NCI-H2196 (cell line): ENCODE results near the gene LASP1NB.
A peak's percentile ranks its signal among the peaks of the same experiment; 100 is the strongest.

Experiments used
- DNase-seq: peaks from one replicate; lab custom pipeline; 2025; ENCODE audit not compliant: unreplicated experiment; lab: John Stamatoyannopoulos, UW

Gene LASP1NB

GRCh38 chr17:38925263-38925995 lies at the start of gene LASP1NB:
Gene LASP1NB (plus strand): TSS chr17:38925614.
- DNase-seq: no peak

- peak; percentile 29 for DNase-seq
These were observed 48.1 kb upstream of the LASP1NB start for GRCh38 chr17:38877130-38877851.

- DNase-seq: peak; percentile 5
These were observed 45.3 kb upstream of the LASP1NB start for GRCh38 chr17:38879878-38880665.

DNA sequence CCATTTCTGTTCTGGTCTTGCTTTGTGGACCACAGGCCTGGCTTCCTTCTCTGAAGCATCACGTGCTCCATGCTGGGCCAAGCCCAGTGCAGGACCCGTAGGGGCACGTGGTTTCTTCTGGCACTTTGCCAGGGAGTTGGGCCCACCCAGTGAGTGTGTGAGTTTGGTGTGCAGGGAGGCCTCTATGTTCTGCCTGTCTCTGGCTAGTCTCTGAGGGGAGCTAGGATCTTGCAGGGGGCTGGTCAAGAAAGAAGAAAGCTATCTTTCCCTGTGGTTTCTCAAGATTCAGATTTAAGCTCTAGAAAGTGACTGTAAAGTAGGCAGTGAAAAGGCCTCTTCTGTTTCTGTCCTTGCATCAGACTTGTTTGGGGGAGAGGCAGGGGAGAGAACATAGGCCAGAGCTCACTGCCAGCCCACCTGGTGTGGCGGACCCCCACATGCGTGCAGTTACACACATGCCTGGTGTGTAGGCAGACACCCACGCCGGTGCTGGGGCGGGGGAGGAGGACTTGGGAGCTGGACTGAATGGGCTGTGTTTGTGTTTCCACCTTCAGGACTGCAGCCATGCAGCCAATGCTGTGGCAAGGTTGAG lies 43.7 kb upstream of the LASP1NB start:
- DNase-seq: no peak

DNA sequence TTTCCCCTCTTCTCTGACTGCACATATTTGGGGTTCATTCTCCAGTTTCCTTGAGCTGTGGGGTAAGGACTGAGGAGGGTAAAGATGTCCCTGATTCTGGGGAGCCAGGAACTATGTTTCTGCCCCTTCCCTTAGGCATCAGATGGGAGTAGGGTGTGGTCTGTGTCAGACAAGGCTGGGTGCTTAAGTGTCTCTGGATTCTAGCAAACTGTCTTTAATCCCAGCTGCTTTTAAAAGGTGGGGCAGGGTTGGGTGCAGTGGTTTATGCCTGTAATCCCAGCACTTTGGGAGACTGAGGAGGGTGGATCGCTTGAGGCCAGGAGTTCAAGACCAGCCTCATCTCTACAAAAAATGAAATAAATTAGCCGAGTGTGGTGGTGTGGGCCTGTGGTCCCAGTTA lies 42.5 kb upstream of the LASP1NB start:
- no peak for DNase-seq

DNA sequence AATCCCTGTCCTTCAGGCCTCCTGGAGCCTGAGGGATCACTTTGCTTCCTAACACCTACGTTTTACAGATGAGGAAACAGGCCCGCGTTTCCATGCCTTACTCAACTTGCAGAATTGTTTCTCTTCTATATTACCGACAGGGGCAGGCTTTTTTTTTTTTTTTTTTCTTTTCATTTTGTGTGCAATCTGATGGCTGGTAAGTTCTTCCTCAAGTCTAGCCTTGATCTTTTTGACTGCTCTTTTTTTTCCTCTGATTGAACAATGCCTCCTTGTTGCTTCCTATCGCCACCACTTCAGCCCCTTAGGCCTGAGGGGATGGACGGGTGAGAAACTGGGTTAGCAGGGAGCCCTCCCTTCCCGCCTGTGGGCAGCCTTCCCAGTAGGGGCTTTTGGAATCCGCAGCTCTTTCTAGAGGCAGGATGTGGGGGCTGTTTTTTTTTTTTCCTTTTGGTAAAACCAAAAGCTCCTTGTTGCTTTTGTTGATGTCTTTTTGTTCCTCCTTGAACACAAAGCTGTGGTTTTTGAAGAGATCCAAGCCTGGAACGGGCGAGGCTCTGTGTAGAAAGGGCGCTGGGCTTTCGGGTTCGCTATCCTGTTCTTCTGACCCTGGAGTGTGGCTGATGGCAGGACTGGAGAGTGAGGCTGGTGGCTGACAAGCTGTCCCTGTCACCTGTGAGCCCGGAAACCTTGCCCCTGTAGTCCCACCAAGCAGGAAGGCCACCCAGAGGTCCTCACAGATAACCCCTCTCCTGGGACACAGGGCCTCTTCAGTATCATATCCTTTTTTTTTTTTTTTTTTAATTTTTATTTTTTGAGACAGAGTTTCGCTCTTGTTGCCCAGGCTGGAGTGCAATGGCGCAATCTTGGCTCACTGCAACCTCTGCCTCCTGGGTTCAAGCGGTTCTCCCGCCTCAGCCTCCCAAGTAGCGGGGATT lies 41.6 kb upstream of the LASP1NB start:
- no peak for DNase-seq

GRCh38 chr17:38885044-38885727 lies 40.2 kb upstream of the LASP1NB start:
- DNase-seq: no peak

DNA sequence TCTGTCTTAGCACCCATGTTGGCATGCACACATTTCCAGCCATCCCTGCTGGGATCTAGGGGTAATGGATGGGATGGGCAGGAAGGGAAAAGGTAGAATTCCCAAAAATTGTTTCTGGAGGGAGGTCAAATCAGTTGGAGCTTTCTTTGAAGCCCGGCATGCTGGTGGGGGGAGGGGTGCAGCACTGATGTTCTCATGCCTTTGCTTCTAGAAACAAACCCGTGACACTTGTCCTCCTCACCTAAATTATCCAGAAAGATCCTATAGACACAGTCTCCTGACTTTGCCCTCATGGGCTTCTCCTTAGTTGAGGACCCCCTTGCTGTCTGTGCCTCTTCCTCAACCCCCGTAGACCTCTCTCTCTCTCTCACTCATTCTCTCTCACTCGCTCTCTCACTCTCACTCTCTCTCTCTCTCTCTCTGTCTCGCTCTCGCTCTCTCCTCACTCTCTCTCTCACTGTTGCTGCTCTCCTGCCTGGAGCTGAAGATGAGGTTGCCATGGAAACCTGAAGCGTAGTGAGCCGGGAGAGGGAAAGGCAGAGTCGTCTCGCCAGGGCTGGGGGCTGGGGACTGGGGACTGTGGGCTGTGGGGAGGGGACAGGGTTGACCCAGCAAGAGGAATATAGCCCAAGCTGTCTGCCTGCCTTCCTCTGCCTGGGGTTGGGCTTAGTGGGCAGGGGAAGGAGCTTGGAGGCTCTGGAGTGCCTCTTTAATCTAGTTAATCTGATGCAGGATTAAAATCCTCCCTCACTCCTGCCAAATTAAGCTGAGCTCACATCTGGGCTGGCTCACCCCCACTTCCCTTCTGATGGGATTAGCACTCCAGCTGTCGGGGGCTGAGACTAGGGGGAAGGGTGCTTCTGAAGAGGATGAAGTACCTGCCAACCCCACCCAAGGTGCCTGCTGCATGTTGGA lies 39.4 kb upstream of the LASP1NB start:
- no peak for DNase-seq

DNA sequence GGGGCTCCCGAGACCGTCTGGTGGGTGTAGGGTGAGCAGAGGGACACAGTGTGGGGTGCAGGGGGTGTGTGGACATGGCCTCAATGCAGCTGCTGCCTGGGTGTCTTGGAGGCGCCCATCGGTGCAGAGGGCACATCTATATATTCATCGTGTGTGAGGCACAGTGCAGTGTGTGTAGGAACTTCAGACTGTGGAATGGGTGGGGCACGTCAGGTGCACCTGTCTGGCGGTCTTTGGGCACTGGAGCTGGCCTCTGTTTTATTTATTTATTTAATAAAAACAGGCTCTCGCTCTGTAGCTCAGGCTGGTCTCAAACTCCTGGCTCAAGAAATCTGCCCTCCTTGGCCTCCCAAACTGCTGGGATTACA lies 38.8 kb upstream of the LASP1NB start:
- no peak for DNase-seq

DNA sequence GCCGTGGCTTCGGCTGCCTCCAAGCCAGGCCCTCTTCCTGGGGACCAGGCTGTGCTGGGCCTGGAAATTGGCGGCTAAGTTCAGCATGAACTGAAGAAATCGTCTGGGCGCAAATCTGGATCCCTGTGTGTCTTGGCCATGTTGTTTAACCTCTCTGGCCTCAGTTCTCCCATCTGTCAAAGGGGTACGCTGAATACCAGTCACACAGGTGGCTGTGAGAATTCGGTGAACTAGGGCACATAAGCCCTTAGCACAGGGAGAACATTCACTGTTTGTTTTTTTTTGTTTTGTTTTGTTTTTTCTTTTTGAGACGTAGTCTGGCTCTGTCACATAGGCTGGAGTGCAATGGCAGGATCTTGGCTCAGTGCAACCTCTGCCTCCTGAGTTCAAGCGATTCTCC lies 36.6 kb upstream of the LASP1NB start:
- no peak for DNase-seq

DNA sequence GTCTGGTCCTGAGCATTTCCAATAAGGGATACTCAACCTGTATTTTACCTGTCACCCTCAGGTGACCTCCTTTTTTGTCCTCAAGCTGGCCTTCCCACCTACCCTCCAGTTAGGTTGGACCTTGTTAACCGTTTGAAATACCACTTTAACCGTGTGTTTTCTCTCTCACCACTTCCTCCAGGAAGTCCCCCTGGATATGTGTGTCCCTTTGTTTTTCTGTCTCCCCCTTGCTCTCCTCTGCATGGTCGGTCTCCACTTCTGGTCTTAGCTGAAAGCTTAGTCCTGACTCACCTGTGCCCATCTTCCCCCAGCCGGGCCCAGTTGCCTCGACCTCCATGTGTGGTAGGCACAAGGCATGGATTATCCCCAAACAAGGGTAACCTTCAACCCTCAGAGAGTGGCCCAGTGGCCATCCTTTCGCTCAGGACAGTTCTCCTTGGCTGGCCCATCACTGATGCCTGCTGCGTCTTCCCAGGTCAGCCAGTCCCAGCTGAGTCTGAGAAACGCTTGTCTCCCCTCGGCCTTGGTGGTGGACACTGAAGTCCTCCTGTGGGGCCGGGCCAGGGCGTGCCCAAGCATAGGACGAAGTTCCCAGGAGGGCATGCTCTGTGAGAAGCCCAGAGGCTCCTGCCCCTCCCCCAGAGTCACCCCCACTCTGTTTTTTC lies 35.5 kb upstream of the LASP1NB start:
- no peak for DNase-seq

DNA sequence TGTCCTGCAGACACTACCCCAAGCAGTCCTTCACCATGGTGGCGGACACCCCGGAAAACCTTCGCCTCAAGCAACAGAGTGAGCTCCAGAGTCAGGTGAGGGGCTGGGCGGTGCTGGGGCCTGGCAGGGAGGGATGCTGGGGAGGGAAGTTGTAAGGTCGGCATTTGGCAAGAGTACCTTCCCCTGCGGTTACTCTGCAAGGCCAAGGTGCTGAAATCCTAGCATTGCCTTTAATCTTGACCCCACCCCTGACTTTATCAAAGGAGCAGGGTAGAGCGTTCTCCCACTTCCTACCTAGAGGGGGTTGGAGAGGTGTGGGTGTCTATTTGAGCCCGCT lies 35.0 kb upstream of the LASP1NB start:
- DNase-seq: no peak

GRCh38 chr17:38891441-38891840 lies 34.0 kb upstream of the LASP1NB start:
- DNase-seq: no peak

GRCh38 chr17:38892083-38892482 lies 33.3 kb upstream of the LASP1NB start:
- no peak for DNase-seq

DNA sequence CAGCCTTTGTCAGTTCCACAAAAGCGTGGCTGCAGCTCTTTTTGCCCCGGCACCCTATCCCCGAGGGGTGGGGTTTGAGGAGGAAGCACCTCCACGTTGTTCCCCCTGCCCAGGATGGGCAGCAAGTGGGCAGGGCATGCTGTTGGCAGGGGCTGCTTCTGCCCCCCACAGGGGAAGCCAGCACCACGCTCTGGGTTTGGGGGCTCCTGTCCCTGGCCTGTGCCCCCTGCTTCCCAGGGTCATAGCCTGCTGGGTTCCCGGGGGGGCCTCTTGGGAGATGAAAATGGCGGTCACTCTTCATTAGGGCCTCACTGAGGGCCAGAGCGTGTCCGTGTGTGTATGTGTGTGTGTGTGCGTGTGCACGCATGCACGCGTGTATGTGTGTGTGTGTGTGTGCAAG lies 32.8 kb upstream of the LASP1NB start:
- no peak for DNase-seq

DNA sequence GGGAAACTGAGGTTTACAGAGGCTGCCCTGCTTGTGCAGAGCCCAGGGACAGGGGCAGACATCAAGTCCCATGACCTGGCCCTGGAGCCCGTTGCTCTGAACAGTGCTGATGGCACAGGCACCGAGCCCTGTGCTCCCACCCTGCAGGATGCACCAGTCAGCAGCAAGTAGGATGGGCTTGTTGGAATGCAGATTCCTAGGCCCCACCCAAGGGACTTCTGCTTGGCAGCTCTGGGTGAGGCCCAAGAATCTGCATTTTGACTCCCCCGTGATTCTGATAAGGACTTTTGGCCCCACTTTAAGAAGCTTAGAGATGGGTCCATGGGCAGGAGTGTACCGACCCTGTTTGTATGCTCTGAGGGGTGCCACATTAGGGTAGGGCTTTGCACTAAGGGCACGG lies 32.3 kb upstream of the LASP1NB start:
- DNase-seq: no peak

- no peak for DNase-seq
These were observed 31.8 kb upstream of the LASP1NB start for GRCh38 chr17:38893607-38894006.

- DNase-seq: no peak
These were observed 31.1 kb upstream of the LASP1NB start for GRCh38 chr17:38894276-38894675.
